GM21526 (cell line): ENCODE measurements around the gene RRP15.
A peak's percentile ranks its signal among the peaks of the same experiment; 100 is the strongest.
"Not testable (repeated sequence)": the region's sequence is repeated elsewhere in the genome, so short reads cannot be mapped to it uniquely, and the experiment has no call there.

Experiments
- ATAC-seq: cut with Tn5 transposase; IDR thresholded peaks from one replicate; pipeline ENCODE4 v1.9.1; 2021; ENCODE audit warnings: moderate library complexity; ENCODE audit not compliant: unreplicated experiment, low FRiP score

The RRP15 gene

GRCh38 chr1:218294546-218294945, 9.5 kb downstream of the RRP15 start:
- no peak for ATAC-seq

- ATAC-seq, result no peak
Observed at GRCh38 chr1:218296162-218296561, 11.1 kb downstream of the RRP15 start.

- ATAC-seq, result no peak
Observed at GRCh38 chr1:218297461-218297860, 12.4 kb downstream of the RRP15 start.

GRCh38 chr1:218297867-218298266, 12.8 kb downstream of the RRP15 start:
- no peak for ATAC-seq

GRCh38 chr1:218298398-218298797, 13.3 kb downstream of the RRP15 start:
- no peak for ATAC-seq

GRCh38 chr1:218299416-218299815, 14.3 kb downstream of the RRP15 start:
- ATAC-seq, result no peak

GRCh38 chr1:218301217-218301616, 16.1 kb downstream of the RRP15 start:
- ATAC-seq, result no peak

GRCh38 chr1:218302155-218302554, 17.1 kb downstream of the RRP15 start:
- ATAC-seq, result no peak

GRCh38 chr1:218303176-218303879, 18.2 kb downstream of the RRP15 start:
- no peak for ATAC-seq

- no peak for ATAC-seq
Observed at GRCh38 chr1:218304281-218305039, 19.4 kb downstream of the RRP15 start.

- no peak for ATAC-seq
Observed at GRCh38 chr1:218305472-218306064, 20.5 kb downstream of the RRP15 start.

GRCh38 chr1:218312509-218312908, 27.4 kb downstream of the RRP15 start:
- no peak for ATAC-seq

- no peak for ATAC-seq
Observed at GRCh38 chr1:218314316-218314715, 29.2 kb downstream of the RRP15 start.

- ATAC-seq, result no peak
Observed at GRCh38 chr1:218315638-218316037, 30.5 kb downstream of the RRP15 start.

GRCh38 chr1:218317061-218317460, 32.0 kb downstream of the RRP15 start:
- ATAC-seq, result no peak

GRCh38 chr1:218320182-218320581, 35.1 kb downstream of the RRP15 start:
- ATAC-seq, result not testable (repeated sequence)

- no peak for ATAC-seq
Observed at GRCh38 chr1:218322762-218323161, 37.7 kb downstream of the RRP15 start.

- ATAC-seq, result no peak
Observed at GRCh38 chr1:218323568-218324225, 38.6 kb downstream of the RRP15 start.

GRCh38 chr1:218324226-218324580, 39.1 kb downstream of the RRP15 start:
- no peak for ATAC-seq

GRCh38 chr1:218328769-218329168, 43.7 kb downstream of the RRP15 start:
- ATAC-seq, result no peak

- peak; percentile 72 for ATAC-seq
Observed at GRCh38 chr1:218330043-218330623, 45.0 kb downstream of the RRP15 start.
